Esophagus mucosa (tissue), 1 donor: ENCODE measurements around the gene MYO1H. TPM values are rescaled to one million over a fixed set of nuclear protein-coding genes. Genes with fewer than 3 reads are reported as not detected.
"Not testable (repeated sequence)": the region's sequence is repeated elsewhere in the genome, so short reads cannot be mapped to it uniquely, and the experiment has no call there.

ENCODE experiments used
- ATAC-seq: fragments of 200-7000 bp; cut with Tn5 transposase; one replicate; pipeline ENCODE4 v1.9.1; 2020
- total RNA-seq: library from RNA; stranded (reverse); gene quantifications from one replicate; pipeline ENCODE4 v1.2.4, GENCODE V29; 2023
- donor health status: DM: yes; HTN: yes; CAD: no.

MYO1H gene
- total RNA-seq, 1 donor from 2014 or later, result 1.0 TPM

DNA sequence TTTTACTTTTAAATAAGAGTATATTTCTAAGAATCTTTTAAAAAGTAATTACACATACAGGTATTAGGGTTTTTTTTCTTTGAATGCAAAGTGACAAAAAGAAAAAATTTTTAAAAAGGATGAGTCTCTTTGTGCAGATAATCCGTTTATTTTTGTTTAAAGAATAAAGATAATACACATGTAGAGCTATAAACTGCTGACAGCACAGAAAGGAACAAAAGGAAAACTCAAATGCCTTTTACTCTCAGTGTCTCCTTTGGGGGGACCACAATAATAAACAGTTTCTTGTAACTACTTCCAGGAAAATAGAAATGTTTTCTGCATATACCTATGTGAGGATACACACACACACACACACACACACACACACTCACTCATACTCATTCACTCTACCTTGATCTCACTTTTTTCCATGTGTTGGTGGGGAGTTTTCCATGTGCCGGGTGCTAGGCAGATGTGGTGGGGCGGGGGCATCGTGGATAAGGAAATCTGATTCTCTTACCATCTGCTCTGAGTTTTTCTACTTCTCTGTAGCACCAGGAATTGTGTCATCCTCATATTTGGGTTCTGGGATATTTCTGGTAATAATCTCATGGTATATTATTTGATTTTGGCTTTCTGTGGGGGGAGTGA lies 71.3 kb downstream of the MYO1H start:
- ATAC-seq, result no peak

GRCh38 chr12:109421355-109422087 lies 73.8 kb downstream of the MYO1H start:
- no peak for ATAC-seq

- ATAC-seq, result no peak
These were observed 74.6 kb downstream of the MYO1H start for GRCh38 chr12:109422251-109422650.

DNA sequence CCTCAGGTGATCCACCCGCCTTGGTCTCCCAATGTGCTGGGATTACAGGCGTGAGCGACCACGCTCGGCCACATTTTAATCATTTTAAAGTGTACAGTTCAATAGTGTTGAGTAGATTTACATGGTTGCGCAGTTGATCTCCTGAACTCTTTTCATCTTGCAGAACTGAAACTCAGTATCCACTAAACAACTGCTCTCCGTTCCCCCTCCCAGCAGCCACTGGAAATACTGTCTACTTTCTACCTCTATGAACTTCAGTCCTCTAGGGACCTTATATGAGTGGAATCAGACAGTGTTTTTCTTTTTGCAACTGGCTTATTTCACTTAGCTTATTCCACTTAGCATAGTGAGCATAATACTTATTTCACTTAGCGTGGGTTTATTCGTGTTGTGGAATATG lies 75.7 kb downstream of the MYO1H start:
- no peak for ATAC-seq

DNA sequence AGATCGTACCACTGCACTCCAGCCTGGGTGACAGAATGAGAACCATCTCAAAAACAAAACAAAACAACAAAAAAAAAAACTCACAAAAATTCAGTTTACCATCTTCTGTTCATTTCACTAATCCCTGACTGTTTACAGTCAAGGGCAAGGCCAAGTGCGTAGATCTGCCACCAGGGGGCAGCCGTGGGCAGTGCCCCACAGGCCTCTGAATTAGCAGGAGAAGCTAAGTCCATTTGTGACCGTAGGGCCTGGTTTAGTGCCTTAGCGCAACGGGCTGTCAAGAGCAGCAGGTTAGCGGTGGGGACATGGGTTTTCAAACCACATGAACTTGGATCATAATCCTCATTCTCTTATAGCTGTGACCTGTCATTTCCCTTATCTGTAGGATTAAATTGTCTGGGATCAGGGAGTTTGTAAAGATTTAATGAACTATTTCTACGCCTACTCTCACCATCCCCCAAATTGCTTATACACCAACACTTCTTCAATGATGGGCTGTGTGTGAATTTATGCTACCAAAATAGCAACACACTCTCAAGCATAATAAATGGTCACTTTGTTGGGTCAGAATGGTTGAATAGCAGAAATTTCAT lies 80.4 kb downstream of the MYO1H start:
- ATAC-seq, result peak; percentile 76

GRCh38 chr12:109428804-109429203 lies 81.1 kb downstream of the MYO1H start:
- ATAC-seq, result not testable (repeated sequence)

DNA sequence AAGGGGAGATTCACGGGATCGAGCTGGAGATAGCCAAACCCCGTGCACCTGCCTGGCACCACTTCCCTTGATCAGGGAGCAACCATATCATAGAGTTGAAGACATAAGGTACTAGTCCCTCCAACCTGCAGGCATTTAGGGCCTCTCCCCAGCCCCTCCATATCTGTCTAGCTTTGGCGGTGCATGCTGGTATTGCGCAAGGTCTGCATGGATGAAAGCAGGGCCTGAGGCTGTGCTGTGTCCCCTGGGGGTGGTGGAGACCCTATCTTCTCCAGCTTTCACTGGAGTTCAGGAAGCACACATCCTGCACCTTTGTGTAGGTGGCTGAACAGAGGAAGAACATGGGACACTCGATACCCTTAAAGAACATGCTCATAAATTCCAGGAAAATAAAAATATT lies 82.5 kb downstream of the MYO1H start:
- no peak for ATAC-seq

- peak; percentile 83 for ATAC-seq
These were observed 84.7 kb downstream of the MYO1H start for GRCh38 chr12:109432431-109432830.

DNA sequence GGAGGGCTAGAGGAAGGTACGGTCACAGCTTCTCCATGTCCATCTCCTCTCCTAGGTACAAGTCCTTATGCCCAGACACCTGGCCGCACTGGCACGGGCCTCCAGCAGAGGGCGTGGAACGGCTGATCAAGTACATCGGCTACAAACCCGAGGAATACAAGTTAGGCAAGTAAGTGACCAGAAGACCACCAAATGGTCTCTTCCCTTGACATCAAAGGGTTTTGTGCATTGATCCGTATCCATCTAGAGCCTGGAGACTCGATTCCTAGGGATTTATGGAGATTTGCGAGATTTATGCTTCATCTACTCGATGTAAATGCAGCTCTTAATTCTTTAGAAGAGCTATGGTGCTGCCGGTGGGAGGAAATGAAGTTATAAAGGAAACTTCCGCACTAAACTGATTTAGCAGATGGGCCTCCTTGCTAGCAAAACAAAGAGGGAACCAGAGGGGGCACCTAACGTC lies 85.2 kb downstream of the MYO1H start:
- peak; percentile 74 for ATAC-seq

GRCh38 chr12:109433618-109434017 lies 85.9 kb downstream of the MYO1H start:
- no peak for ATAC-seq

DNA sequence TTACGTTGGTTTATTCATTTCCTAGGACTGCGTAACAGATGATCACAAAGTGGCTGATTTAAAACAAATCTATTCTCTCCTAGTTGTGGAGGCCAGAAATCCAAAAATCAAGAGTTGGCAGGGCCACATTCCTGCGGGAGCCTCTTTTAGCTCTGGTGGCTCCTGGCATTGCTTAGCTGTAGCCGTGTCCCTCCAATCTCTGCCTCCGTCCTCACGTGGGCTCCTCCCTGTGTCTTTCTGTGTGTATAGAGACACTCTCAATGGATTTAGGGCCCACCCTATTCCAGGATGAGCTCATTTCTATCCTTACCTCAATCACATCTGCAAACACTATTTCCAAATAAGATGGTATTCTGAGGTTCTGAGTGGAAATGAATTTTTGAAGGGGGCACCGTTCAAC lies 86.9 kb downstream of the MYO1H start:
- no peak for ATAC-seq

- ATAC-seq, result peak; percentile 73
These were observed 87.9 kb downstream of the MYO1H start for GRCh38 chr12:109435428-109436187.

- ATAC-seq, result no peak
These were observed 88.5 kb downstream of the MYO1H start for GRCh38 chr12:109436188-109436560.

- ATAC-seq, result no peak
These were observed 91.5 kb downstream of the MYO1H start for GRCh38 chr12:109439181-109439580.

GRCh38 chr12:109439951-109440350 lies 92.3 kb downstream of the MYO1H start:
- ATAC-seq, result not testable (repeated sequence)

- peak; percentile 18 for ATAC-seq
These were observed 93.3 kb downstream of the MYO1H start for GRCh38 chr12:109440851-109441490.

DNA sequence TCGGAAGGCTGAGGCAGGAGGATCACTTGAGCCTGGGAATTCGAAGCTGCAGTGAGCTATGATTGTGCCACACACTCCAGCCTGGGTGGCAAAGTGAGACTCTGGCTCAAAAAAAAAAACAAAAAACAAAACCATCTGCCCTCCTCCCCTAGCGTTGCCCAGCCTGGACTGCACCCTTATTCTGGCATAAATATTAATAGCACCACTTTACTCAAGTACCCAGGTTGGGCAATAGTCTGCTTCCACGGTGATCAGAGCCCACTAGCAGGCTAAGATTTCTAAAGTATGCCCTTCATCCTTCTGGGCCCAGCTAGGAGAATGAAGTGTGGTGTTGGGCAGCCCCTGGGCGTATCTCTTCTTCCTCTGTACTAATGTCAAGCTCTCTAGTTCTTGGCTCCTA lies 96.1 kb downstream of the MYO1H start:
- no peak for ATAC-seq

DNA sequence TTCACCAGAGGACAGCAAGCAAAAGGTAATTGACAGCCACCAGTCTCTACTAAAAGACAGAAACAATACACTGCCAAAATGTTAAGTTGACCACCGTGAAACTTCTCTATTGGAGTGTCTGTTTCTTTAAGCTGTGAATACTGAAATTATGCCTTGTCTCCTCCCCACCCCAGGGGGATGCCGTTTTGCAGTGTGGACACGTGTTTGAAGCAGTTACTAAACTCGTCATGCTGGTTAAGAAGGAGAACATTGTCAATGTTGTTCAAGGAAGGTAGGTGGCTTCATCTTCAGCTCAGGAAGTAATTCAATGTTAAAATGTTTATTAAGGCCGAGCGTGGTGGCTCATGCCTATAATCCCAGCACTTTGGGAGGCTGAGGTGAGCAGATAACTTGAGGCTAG lies 96.6 kb downstream of the MYO1H start:
- ATAC-seq, result peak; percentile 66

DNA sequence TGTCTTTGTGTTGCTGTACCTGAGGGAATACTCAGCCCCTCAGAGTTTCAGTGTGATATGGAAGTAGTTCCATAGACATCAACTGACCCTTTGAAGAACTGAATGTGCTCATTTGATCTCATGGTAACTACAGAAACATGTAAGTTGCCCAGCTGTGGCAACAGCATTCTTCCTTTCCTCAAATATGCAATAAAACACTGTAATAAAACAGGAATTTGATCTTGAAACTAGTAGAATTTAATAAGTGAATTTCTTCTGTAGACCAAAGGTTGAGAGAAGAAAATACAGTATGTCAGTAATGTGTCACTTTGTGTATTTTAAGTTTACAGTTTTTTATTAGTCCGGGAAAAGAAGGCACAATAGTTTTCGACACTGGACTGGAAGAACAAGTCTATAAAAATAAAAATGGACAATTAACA lies 97.5 kb downstream of the MYO1H start:
- ATAC-seq, result no peak

- ATAC-seq, result peak; percentile 12
These were observed 99.2 kb downstream of the MYO1H start for GRCh38 chr12:109446869-109447268.

- no peak for ATAC-seq
These were observed 99.8 kb downstream of the MYO1H start for GRCh38 chr12:109447482-109447881.

DNA sequence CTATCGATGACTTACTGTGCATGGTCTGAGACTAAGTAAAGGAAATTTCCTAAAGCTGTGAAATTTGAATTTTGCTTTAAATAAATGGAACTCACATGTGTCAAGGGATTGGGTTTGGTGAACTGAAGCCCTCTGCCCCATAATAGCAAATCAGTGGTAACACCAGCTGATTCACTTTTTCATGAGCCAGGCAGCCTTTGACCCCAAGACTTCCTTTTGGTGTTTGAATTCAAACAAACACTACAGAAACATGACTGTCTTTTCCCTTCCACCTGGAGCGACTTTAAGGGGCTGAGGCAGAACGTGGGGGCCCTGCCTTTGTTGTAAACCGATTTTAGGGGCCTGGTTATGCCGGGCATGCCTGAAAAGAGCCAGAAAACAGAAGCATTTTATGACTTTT lies 100.6 kb downstream of the MYO1H start:
- ATAC-seq, result no peak
